HepG2 (cell line): ENCODE results near the gene RPS2. TPM values are rescaled to one million over a fixed set of nuclear protein-coding genes. Genes with fewer than 3 reads are reported as not detected.
A peak's percentile ranks its signal among the peaks of the same experiment; 100 is the strongest.

Source experiments
- ATAC-seq: fragments of 200-7000 bp; cut with Tn5 transposase; 3 replicates; pipeline ENCODE4 v1.9.1; 2020; ENCODE audit warnings: mild to moderate bottlenecking, moderate library complexity
- BruUV-seq: library from RNA; stranded (reverse); fragments of 400-500 nt; replicated peaks from 2 replicates; lab custom pipeline; 2021; lab: Mats Ljungman, UMichigan
- CTCF ChIA-PET: fragments of 300-600 bp; formaldehyde crosslinking; extraction: SDS; loops from one replicate; lab custom pipeline; 2021; ENCODE audit warnings: low total read pairs, inconsistent platforms, low intra/inter-chr PET ratio; lab: Yijun Ruan, JAX
- POLR2A ChIA-PET: fragments of 350-600 bp; sonication (Branson Sonifier 250); formaldehyde crosslinking; loops from one replicate; lab custom pipeline; 2020; ENCODE audit warnings: antibody characterized with exemption, inconsistent platforms; lab: Yijun Ruan, JAX
- DNase-seq: peaks from one replicate; pipeline ENCODE4 v3.0.0-alpha.2; 2015; ENCODE audit warnings: low spot score
- FAIRE-seq: peaks from 3 replicates; lab custom pipeline; 2011; peaks lifted over from hg19 to GRCh38; lab: Jason Lieb, UNC
- H2AFZ ChIP-seq: one replicate; pipeline ENCODE4 v1.6.1; 2011; ENCODE audit warnings: low read length, inconsistent platforms
- H3K27ac ChIP-seq: fragments of 300-600 bp; 3 replicates; pipeline ENCODE4 v1.8.0; 2011; ENCODE audit warnings: mixed run types, mild to moderate bottlenecking, mixed read lengths, low read length, inconsistent platforms; ENCODE audit not compliant: insufficient read depth; ENCODE audit errors: extremely low read length
- H3K27me3 ChIP-seq, 2 experiments: fragments of 200-600 bp in 1 of 2; 2 replicates in 1 of 2; 3 replicates in 1 of 2; pipeline versions ENCODE4 v1.6.0 to v1.8.0; 2011; ENCODE audit warnings: low read length in 2 of 2, mild to moderate bottlenecking in 2 of 2, moderate library complexity in 2 of 2, inconsistent platforms in 1 of 2; ENCODE audit not compliant: insufficient read depth in 2 of 2, control insufficient read depth in 1 of 2
- H3K36me3 ChIP-seq, 2 experiments: fragments of 200-600 bp in 1 of 2; replicated peaks in 1 of 2; 2 replicates in 1 of 2; 3 replicates in 1 of 2; pipeline versions ENCODE4 v1.5.1 to v1.8.0; 2011; ENCODE audit warnings: low read length in 2 of 2, inconsistent platforms in 1 of 2; ENCODE audit not compliant: insufficient read depth in 2 of 2, control insufficient read depth in 1 of 2
- H3K4me1 ChIP-seq: 2 replicates; pipeline ENCODE4 v1.5.1; 2012; ENCODE audit warnings: low read length, inconsistent platforms; ENCODE audit not compliant: insufficient read depth
- H3K4me2 ChIP-seq: 2 replicates; pipeline ENCODE4 v1.6.0; 2011; ENCODE audit warnings: low read depth, low read length, inconsistent platforms
- H3K4me3 ChIP-seq, 3 experiments: fragments of 200-600 bp in 1 of 3; sonication (generic), shearing (Covaris generic) in 1 of 3; replicated peaks in 1 of 3; 2 replicates each; pipeline ENCODE4 v1.5.1; 2011 to 2016; ENCODE audit warnings: low read length in 3 of 3, inconsistent platforms in 2 of 3, low read depth in 2 of 3, mild to moderate bottlenecking in 2 of 3, control low read depth in 1 of 3, mixed read lengths in 1 of 3; ENCODE audit not compliant: insufficient read depth in 1 of 3
- H3K79me2 ChIP-seq: one replicate; pipeline ENCODE4 v1.6.1; 2011; ENCODE audit warnings: low read length, inconsistent platforms; ENCODE audit not compliant: insufficient read depth
- H3K9ac ChIP-seq: 2 replicates; pipeline ENCODE4 v1.6.0; 2011; ENCODE audit warnings: mild to moderate bottlenecking, low read depth, low read length, inconsistent platforms; ENCODE audit not compliant: insufficient read depth
- H3K9me3 ChIP-seq: 2 replicates; pipeline ENCODE4 v1.5.1; 2012; ENCODE audit warnings: mild to moderate bottlenecking, low read length
- H4K20me1 ChIP-seq: 2 replicates; pipeline ENCODE4 v1.6.0; 2011; ENCODE audit warnings: inconsistent platforms, mild to moderate bottlenecking, low read length, moderate library complexity; ENCODE audit not compliant: insufficient read depth
- AGO2 ChIP-seq: fragments of 200-400 bp; formaldehyde crosslinking; optimal IDR thresholded peaks from 2 replicates; pipeline ENCODE3; 2017; ENCODE audit warnings: mild to moderate bottlenecking, low read depth, low read length, moderate library complexity
- EEA1 ChIP-seq: sonication (generic); formaldehyde crosslinking; IDR thresholded peaks from 2 replicates; pipeline ENCODE4 v1.5.1; 2020; ENCODE audit warnings: mild to moderate bottlenecking, missing genetic modification reagents, borderline replicate concordance
- HNRNPK ChIP-seq: fragments of 200-400 bp; formaldehyde crosslinking; IDR thresholded peaks from 2 replicates; pipeline ENCODE4 v1.6.1; 2018; ENCODE audit warnings: low read length, low read depth, moderate library complexity, mild to moderate bottlenecking; ENCODE audit not compliant: poor library complexity, severe bottlenecking
- IRF2 ChIP-seq: IDR thresholded peaks from 2 replicates; pipeline ENCODE4 v1.6.1; 2018; ENCODE audit warnings: missing genetic modification reagents, missing compliant biosample characterization
- MXI1 ChIP-seq: IDR thresholded peaks from 3 replicates; pipeline ENCODE4 v1.6.1; 2012; ENCODE audit warnings: low read depth, low read length, inconsistent platforms, borderline replicate concordance
- SIN3A ChIP-seq: IDR thresholded peaks from 2 replicates; pipeline ENCODE4 v1.6.1; 2011; ENCODE audit warnings: low read depth, mild to moderate bottlenecking, control low read depth, low read length, borderline replicate concordance
- UBTF ChIP-seq: sonication (generic); formaldehyde crosslinking; IDR thresholded peaks from 2 replicates; pipeline ENCODE4 v1.4.0; 2020; ENCODE audit warnings: mild to moderate bottlenecking, missing genetic modification reagents
- ZBTB14 ChIP-seq: sonication (generic); formaldehyde crosslinking; IDR thresholded peaks from 2 replicates; pipeline ENCODE4 v1.4.0; 2020; ENCODE audit warnings: missing genetic modification reagents
- ZNF740 ChIP-seq: sonication (generic); formaldehyde crosslinking; IDR thresholded peaks from 2 replicates; pipeline ENCODE4 v1.4.0; 2020; ENCODE audit warnings: missing genetic modification reagents
- WGBS: methylation state at CpG from one replicate; pipeline ENCODE4 v1.1.6; 2017; ENCODE audit warnings: low lambda C conversion rate; 5-methylcytosine and 5-hydroxymethylcytosine counted together
- in situ Hi-C: cut with HindIII; loops from 2 replicates; pipeline ENCODE4 v1.10.0; 2017; ENCODE audit warnings: low pct_unique_long_range_greater_than_20kb; ENCODE audit not compliant: extremely low pct_ligation_motif_present
- intact Hi-C: fragments of 100-400 bp; cut with micrococcal nuclease; formaldehyde crosslinking; loops from one replicate; pipeline ENCODE4 v1.10.0; 2022; ENCODE audit not compliant: unreplicated experiment
- polyA plus RNA-seq, 8 experiments: library from polyadenylated mRNA; depleted of rRNA in 3 of 8; stranded (reverse) in 7 of 8; unstranded in 1 of 8; fragments of >200 nt; fragmentation: Illumina TruSeq in 4 of 8; extraction: Trizol in 4 of 8; gene quantifications; 2 replicates each; pipeline versions ENCODE4 v1.2.1 to v1.2.3, GENCODE V29; 2011 to 2016; ENCODE audit warnings: low read depth in 4 of 8, missing spikeins in 1 of 8, mixed read lengths in 1 of 8; ENCODE audit not compliant: insufficient read depth in 1 of 8
- total RNA-seq, 5 experiments: library from RNA; depleted of rRNA; stranded (reverse); fragments of >200 nt; fragmentation: Illumina TruSeq; extraction: Trizol; gene quantifications; 2 replicates each; pipeline ENCODE4 v1.2.3, GENCODE V29; 2016; ENCODE audit warnings: low read depth in 1 of 5

The RPS2 gene
- total and polyA plus RNA-seq, 2 of the 13 experiments (the other 11 are each of a cell fraction or from before 2014, with no cell fraction given): 1,908 to 4,514 TPM

- Histone ChIP-seq H3K4me1 (peaks cover 68% of the 10 kb centered on the region), H3K9ac (no peak overlapping the region), H3K36me3 (peaks cover 12 to 15% of the 10 kb centered on the region in 2 experiments; a peak in 4 of 5 replicates), H2AFZ (no peak overlapping the region), H3K79me2 (peaks cover 9% of the 10 kb centered on the region), H3K9me3 (no peaks in the 10 kb centered on the region), H3K27ac (no peak overlapping the region), H3K27me3 (peaks cover 0 to 8% of the 10 kb centered on the region in 2 experiments; a peak in 2 of 5 replicates), H4K20me1 (no peaks in the 10 kb centered on the region), H3K4me3 (peak overlapping the region in 2 of 3 experiments; percentile 77 to 82; a peak in 4 of 6 replicates), H3K4me2 (peak overlapping the region; percentile 95)
- TF ChIP-seq IRF2 (CRISPR knock-in tag) (no peak), EEA1 (CRISPR knock-in tag) (no peak), SIN3A (no peak), MXI1 (no peak), HNRNPK (peak; percentile 39)
- WGBS: 0% methylated on average over 2 of the region's 25 CpGs
- DNase-seq (no peak), FAIRE-seq (no peak), ATAC-seq (peak; percentile 5)
- ChIA-PET CTCF (interaction anchor here (0.6 kb wide), 1 partner anchor 14 kb away, joined by 3 read pairs; no protein-coding TSS in a partner anchor), POLR2A (interaction anchor here (0.8 to 2.0 kb wide), 7 partner anchors 14 to 165 kb away, joined by 3 to 13 read pairs (median 5); partner anchors contain the start of genes RPS2 and TRAF7)
- in situ Hi-C loops (no loop called here), intact Hi-C loops (no loop called here)
- BruUV-seq: no TSS peak
These were observed 25.4 kb upstream of the RPS2 start for GRCh38 chr16:1990101-1990350.

GRCh38 chr16:1989209-1990100 lies 24.8 kb upstream of the RPS2 start, which contains the start of gene SYNGR3:
TSS of gene SYNGR3 (plus strand) at chr16:1989970. CDS start at chr16:1990103, 133 bp downstream.
- in situ Hi-C loops: no loop called here
- no TSS peak for BruUV-seq
- Histone ChIP-seq H3K9ac (peak within 1 kb of the TSS; percentile 60), H3K9me3 (no peaks in the 10 kb centered on the region), H3K4me1 (peaks cover 70% of the 10 kb centered on the region), H3K4me2 (peak within 1 kb of the TSS; percentile 95), H3K4me3 (peak within 1 kb of the TSS; percentile 60 to 82 (median 77)), H3K27ac (no peak within 1 kb of the TSS), H2AFZ (no peak within 1 kb of the TSS), H3K36me3 (peaks cover 12 to 15% of the 10 kb centered on the region in 2 experiments; a peak in 4 of 5 replicates), H3K79me2 (peaks cover 13% of the 10 kb centered on the region), H3K27me3 (peaks cover 0 to 8% of the 10 kb centered on the region in 2 experiments; a peak in 2 of 5 replicates), H4K20me1 (no peaks in the 10 kb centered on the region)
- FAIRE-seq: no peak
- WGBS: no CpG with 5 or more reads among the region's 67 CpGs
- no peak for DNase-seq
- ChIA-PET CTCF (interaction anchor here (0.6 kb wide), 1 partner anchor 14 kb away, joined by 3 read pairs; no protein-coding TSS in a partner anchor), POLR2A (interaction anchor here (0.8 to 2.0 kb wide), 5 partner anchors 14 to 166 kb away, joined by 3 to 13 read pairs (median 5); partner anchors contain the start of genes RPS2 and TRAF7)
- peak; percentile 4 for ATAC-seq
- intact Hi-C loops: no loop called here
- TF ChIP-seq ZNF740 (CRISPR knock-in tag) (no peak), AGO2 (peak; percentile 40), ZBTB14 (CRISPR knock-in tag) (peak; percentile 74), UBTF (CRISPR knock-in tag) (peak; percentile 39; the same call in 1 of the 2 replicates)
